Skin epidermis (tissue), 12 donors: ENCODE measurements around the gene ARCN1.

Experiments used
- H3K27ac ChIP-seq, 21 experiments: fragments of 200-600 bp; sonication (generic) in 11 of 21; one replicate each; pipeline ENCODE4 v1.5.0; 2020; ENCODE audit warnings: mild to moderate bottlenecking in 3 of 21, inconsistent platforms in 2 of 21, moderate library complexity in 2 of 21
- H3K4me3 ChIP-seq, 7 experiments: fragments of 200-600 bp; sonication (generic) in 2 of 7; one replicate each; pipeline ENCODE4 v1.5.0; 2020; ENCODE audit warnings: inconsistent platforms in 2 of 7, mild to moderate bottlenecking in 2 of 7, moderate library complexity in 1 of 7

ARCN1 gene

GRCh38 chr11:118631142-118631909, 59.1 kb downstream of the ARCN1 start:
- H3K4me3 ChIP-seq, result no peak overlapping the region
- peak overlapping the region in 1 of 21 experiments; percentile 1 for H3K27ac ChIP-seq

- Histone ChIP-seq H3K4me3 (no peak overlapping the region), H3K27ac (peak overlapping the region in 5 of 21 experiments; percentile 1 to 34 (median 24))
These were observed 60.5 kb downstream of the ARCN1 start for GRCh38 chr11:118632577-118633318.

GRCh38 chr11:118633319-118633690, 61.1 kb downstream of the ARCN1 start:
- no peak overlapping the region for H3K4me3 ChIP-seq
- peak overlapping the region in 3 of 21 experiments; percentile 0 to 34 (median 24) for H3K27ac ChIP-seq

- Histone ChIP-seq H3K4me3 (no peak overlapping the region), H3K27ac (peak overlapping the region in 8 of 21 experiments; percentile 4 to 64 (median 42))
These were observed 61.8 kb downstream of the ARCN1 start for GRCh38 chr11:118633979-118634378.

- Histone ChIP-seq H3K4me3 (peak overlapping the region in 2 of 7 experiments; percentile 4 to 12), H3K27ac (peak overlapping the region in 13 of 21 experiments; percentile 4 to 64 (median 35))
These were observed 62.4 kb downstream of the ARCN1 start for GRCh38 chr11:118634431-118635236.

- H3K27ac ChIP-seq, result peak overlapping the region in 8 of 21 experiments; percentile 11 to 60 (median 38)
- H3K4me3 ChIP-seq, result peak overlapping the region in 1 of 7 experiments; percentile 12
These were observed 63.0 kb downstream of the ARCN1 start for GRCh38 chr11:118635237-118635591.

GRCh38 chr11:118635642-118636041, 63.4 kb downstream of the ARCN1 start:
- no peak overlapping the region for H3K4me3 ChIP-seq
- peak overlapping the region in 2 of 21 experiments; percentile 34 to 37 for H3K27ac ChIP-seq

- Histone ChIP-seq H3K27ac (no peak overlapping the region), H3K4me3 (no peak overlapping the region)
These were observed 64.5 kb downstream of the ARCN1 start for GRCh38 chr11:118636569-118637290.

GRCh38 chr11:118638726-118639125, 66.5 kb downstream of the ARCN1 start:
- Histone ChIP-seq H3K27ac (peak overlapping the region in 1 of 21 experiments; percentile 30), H3K4me3 (no peak overlapping the region)

- Histone ChIP-seq H3K27ac (peak overlapping the region in 1 of 21 experiments; percentile 19), H3K4me3 (no peak overlapping the region)
These were observed 67.7 kb downstream of the ARCN1 start for GRCh38 chr11:118639899-118640298.

GRCh38 chr11:118640332-118641154, 68.3 kb downstream of the ARCN1 start:
- no peak overlapping the region for H3K4me3 ChIP-seq
- peak overlapping the region in 1 of 21 experiments; percentile 9 for H3K27ac ChIP-seq

- Histone ChIP-seq H3K27ac (peak overlapping the region in 1 of 21 experiments; percentile 19), H3K4me3 (no peak overlapping the region)
These were observed 69.3 kb downstream of the ARCN1 start for GRCh38 chr11:118641397-118642019.

GRCh38 chr11:118643142-118643994, 71.2 kb downstream of the ARCN1 start:
- H3K27ac ChIP-seq, result peak overlapping the region in 2 of 21 experiments; percentile 4 to 28
- no peak overlapping the region for H3K4me3 ChIP-seq

- H3K4me3 ChIP-seq, result no peak overlapping the region
- H3K27ac ChIP-seq, result peak overlapping the region in 2 of 21 experiments; percentile 4 to 28
These were observed 71.8 kb downstream of the ARCN1 start for GRCh38 chr11:118643995-118644345.

- Histone ChIP-seq H3K4me3 (no peak overlapping the region), H3K27ac (no peak overlapping the region)
These were observed 72.3 kb downstream of the ARCN1 start for GRCh38 chr11:118644496-118644895.

- no peak overlapping the region for H3K4me3 ChIP-seq
- no peak overlapping the region for H3K27ac ChIP-seq
These were observed 73.0 kb downstream of the ARCN1 start for GRCh38 chr11:118645066-118645715.

- Histone ChIP-seq H3K27ac (no peak overlapping the region), H3K4me3 (no peak overlapping the region)
These were observed 74.2 kb downstream of the ARCN1 start for GRCh38 chr11:118646393-118646792.
